Activated CD4-positive, alpha-beta T cell treated with anti-CD3 and anti-CD28 coated beads, Interleukin-2, Interleukin-6, amounts not matched to agents 100 ng/mL and 50 ng/mL, durations not matched to agents 16 hours and 8 hours (primary cell): Measurements from ENCODE around the gene TSPEAR.
"Not testable (repeated sequence)": the region's sequence is repeated elsewhere in the genome, so short reads cannot be mapped to it uniquely, and the experiment has no call there.

ENCODE experiments used
- DNase-seq: peaks from one replicate; pipeline ENCODE4 v3.0.0-alpha.2; 2020

TSPEAR gene

GRCh38 chr21:44564099-44564498 is 147.3 kb downstream of the TSPEAR start:
- no peak for DNase-seq

- DNase-seq: no peak
These were observed 152.7 kb downstream of the TSPEAR start, which contains the start of gene KRTAP10-3 for GRCh38 chr21:44558695-44559094. Gene KRTAP10-3, minus strand, starts transcription at chr21:44558795. Its CDS starts 80 bp downstream, at chr21:44558715.

DNA sequence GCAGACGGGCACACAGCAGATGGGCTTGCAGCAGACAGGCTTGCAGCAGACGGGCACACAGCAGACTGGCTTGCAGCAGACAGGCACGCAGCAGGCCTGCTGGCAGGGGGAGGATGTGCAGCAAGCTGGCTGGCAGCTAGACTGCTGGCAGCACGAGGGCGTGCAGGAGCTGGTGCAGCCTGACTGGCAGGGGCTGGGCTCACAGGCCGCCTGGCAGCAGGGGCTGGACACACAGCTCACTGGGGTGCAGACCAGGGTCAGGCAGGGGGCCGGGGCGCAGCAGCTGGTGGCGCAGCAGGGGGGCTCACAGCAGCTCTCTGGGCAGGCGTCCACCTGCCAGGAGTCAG is 153.1 kb downstream of the TSPEAR start:
- DNase-seq: not testable (repeated sequence)

- DNase-seq: no peak
These were observed 153.7 kb downstream of the TSPEAR start for GRCh38 chr21:44557491-44558328.

GRCh38 chr21:44556879-44557278 is 154.5 kb downstream of the TSPEAR start:
- no peak for DNase-seq

GRCh38 chr21:44555200-44555875 is 156.0 kb downstream of the TSPEAR start:
- DNase-seq: no peak

DNA sequence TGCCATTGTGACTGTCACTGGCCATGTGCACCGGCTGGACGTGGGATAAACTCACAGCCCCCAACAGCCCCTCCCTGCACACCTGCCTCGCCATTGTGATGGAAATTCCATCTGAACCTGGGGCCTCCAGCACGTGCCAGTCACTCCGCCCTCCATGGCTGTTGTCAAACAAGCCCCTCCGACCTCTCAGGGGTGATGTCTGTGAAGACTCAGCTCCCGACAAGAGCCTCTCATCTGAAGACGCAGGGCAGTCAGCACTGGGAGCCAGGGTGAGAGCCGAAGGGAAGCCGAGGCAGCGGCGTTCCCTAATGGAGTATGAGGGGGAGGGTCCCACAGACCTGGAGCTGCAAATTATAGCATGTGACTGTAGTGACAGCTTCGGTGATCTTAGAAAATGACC is 158.7 kb downstream of the TSPEAR start:
- no peak for DNase-seq

DNA sequence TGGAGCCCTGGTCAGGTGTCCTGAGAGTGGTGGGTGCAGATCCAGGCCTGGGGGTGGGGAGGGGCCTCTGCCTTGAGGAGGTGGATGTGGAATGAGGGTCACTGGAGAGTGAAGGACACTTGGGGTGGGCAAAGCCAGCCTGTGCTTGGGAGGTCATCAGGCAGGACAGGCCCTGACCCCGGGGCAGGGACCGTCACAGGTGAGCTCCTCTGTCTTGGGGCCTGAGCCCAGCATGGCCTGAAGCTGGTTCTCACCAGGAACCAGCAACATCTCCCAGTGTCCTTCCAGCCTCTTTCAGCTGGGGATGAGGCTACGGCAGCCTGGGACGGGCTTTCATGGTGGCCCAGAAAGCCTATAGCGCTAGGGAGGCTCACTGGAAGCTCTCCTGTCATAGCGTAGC is 159.2 kb downstream of the TSPEAR start:
- no peak for DNase-seq

- DNase-seq: no peak
These were observed 159.9 kb downstream of the TSPEAR start, which contains the start of gene KRTAP10-2 for GRCh38 chr21:44551340-44551961. Gene KRTAP10-2, minus strand, starts transcription at chr21:44551505. Its CDS starts 47 bp downstream, at chr21:44551458.

DNA sequence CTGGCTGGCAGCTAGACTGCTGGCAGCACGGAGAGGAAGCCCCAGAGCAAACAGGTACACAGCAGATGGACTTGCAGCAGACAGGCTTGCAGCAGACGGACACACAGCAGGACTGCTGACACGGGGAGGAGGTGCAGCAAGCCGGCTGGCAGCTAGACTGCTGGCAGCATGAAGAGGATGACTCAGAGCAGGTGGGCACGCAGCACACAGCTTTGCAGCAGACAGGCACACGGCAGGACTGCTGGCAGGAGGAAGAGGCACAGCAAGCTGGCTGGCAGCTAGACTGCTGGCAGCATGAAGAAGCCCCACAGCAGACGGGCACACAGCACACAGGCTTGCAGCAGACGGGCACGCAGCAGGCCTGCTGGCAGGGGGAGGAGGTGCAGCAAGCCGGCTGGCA is 160.6 kb downstream of the TSPEAR start:
- DNase-seq: no peak

- DNase-seq: not testable (repeated sequence)
These were observed 161.1 kb downstream of the TSPEAR start for GRCh38 chr21:44550285-44550684.

DNA sequence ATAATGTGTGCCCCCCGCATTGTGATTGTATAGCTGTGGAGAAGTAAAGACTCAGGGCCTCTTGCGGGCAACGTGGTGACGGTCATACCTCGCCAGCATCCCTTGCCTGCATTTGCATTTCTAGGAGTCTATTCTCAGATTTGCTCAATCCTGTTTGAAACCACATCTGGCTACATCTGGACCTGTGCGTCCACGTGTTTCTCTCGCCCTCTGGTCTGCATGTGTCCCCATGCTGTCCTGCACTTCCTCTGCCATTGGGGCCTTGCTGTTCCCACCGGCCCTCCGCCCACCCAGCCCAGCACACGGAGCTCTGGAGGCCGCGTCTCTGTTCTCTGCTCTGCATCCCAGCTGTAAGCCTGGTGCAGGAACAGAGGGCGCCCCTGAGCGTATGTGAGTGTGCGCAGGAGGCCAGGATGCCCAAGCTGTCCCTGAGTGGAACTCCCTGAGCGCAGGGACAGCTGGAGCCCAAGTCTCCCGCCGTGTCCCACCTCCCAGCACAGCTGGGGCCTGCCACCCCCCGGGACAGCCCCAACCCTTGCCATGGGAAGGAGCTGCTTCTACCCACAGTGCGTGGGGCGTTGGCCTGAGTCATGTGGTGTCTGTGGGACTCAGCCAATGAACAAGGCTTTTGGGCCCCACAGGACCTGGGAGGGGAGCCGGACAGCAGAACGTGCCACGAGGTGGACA is 161.7 kb downstream of the TSPEAR start:
- DNase-seq: no peak

GRCh38 chr21:44548922-44549321 is 162.4 kb downstream of the TSPEAR start:
- DNase-seq: no peak

DNA sequence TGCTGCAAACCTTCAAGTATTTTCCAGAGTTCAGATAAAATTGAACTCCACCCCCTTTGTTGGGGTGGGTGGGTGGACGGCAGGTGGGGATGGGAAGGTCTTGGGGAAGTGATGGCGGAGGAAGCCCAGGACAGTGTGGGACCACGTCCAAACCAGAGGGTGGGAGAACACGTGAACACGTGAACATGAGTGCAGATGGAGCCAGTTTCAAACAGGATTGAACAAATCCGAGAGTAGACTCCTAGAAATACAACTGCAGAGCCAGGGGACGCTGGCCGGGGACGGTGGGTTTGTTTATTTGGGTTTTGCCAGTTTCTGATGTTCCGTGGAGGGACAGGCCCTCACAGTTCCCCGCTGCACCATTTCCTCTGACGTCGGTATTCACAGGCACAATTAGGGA is 163.0 kb downstream of the TSPEAR start:
- no peak for DNase-seq

GRCh38 chr21:44547656-44548331 is 163.6 kb downstream of the TSPEAR start:
- DNase-seq: peak; percentile 13

- DNase-seq: no peak
These were observed 166.8 kb downstream of the TSPEAR start for GRCh38 chr21:44544566-44544965.

DNA sequence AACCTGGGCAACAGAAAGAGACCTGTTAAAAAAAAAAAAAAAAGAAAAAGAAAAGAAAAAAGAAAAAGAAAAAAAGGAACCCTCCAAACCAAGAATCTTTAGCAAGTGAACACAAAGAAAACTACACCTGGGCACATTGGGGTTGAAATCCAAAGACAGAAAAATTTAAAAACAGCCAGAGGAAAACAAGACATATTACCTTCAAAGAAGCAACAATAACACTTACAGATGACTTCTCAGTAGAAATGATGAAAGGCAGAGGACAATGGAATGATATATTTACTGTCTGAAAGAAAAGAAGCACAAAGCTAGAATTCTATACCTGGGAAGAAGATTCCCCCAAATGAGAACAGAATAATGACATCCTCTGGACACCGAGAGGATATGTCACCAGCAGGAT is 168.7 kb downstream of the TSPEAR start:
- DNase-seq: no peak

DNA sequence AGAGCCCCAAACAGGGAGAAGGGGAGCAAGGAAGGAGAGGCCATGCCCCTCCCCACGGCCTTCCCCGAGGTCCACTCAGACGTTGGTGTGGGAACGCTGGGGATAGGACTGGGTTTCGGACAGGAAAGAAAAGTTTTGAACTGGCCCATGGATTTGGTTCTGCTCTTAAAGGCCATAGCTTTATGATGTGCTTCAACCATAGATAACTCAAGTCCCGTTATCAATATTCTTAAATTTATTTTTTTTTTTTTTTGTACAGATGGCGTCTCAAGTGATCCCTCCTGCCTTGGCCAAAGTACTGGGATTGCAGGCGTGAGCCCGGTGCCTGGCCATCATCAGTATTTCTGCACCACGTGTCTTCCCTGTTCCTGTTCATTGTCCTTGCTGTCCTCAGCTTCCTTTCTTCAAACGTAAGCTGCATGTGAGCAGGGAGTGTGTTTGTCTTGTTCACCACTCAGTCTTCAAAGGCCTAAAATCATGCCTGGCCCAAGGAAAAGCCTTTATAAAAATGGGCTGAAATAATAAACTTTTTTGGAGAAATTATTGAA is 170.6 kb downstream of the TSPEAR start:
- no peak for DNase-seq

GRCh38 chr21:44539991-44540666 is 171.2 kb downstream of the TSPEAR start, which contains the start of gene KRTAP10-1:
Gene KRTAP10-1, minus strand, starts transcription at chr21:44540195. Its CDS starts 45 bp downstream, at chr21:44540150.
- no peak for DNase-seq

DNA sequence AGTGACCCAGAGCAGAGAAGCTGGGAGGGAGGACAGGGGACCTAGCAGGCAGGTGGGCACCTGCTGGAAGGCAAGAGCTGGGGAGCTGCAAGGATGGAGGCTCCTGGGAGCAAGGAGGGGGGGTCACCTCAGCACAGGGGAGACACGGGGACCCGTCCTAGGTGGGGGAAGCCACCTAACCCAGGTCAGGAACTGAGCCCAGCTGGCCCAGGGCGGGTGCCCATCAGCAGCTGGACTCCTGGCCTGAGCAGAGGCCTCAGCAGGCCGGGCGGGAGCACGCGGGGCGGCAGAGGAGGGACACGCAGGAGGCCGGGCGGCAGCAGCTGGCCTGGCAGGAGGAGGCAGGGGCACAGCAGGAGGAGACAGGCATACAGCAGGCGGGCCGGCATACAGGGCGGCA is 172.3 kb downstream of the TSPEAR start:
- DNase-seq: no peak
